Hepatocyte (in vitro differentiated cells): Measurements from ENCODE around the gene PKNOX2.

Experiments
- CTCF ChIP-seq: fragments of 200-600 bp; sonication (generic); IDR thresholded peaks from 2 replicates; pipeline ENCODE4 v1.5.1; 2016; ENCODE audit warnings: antibody characterized with exemption, mild to moderate bottlenecking; ENCODE audit not compliant: poor library complexity
- EZH2 ChIP-seq: fragments of 200-600 bp; sonication (generic); IDR thresholded peaks from 2 replicates; pipeline ENCODE4 v1.6.1; 2016; ENCODE audit warnings: antibody characterized with exemption, mild to moderate bottlenecking, borderline replicate concordance

- no peak for TF ChIP-seq CTCF
- no peak for TF ChIP-seq EZH2
These were observed 19.1 kb downstream of the PKNOX2 start for GRCh38 chr11:125183641-125184040.
